ENCODE results near the gene TRIM33.
"Not testable (repeated sequence)": the region's sequence is repeated elsewhere in the genome, so short reads cannot be mapped to it uniquely, and the experiment has no call there.

TRIM33 gene

DNA sequence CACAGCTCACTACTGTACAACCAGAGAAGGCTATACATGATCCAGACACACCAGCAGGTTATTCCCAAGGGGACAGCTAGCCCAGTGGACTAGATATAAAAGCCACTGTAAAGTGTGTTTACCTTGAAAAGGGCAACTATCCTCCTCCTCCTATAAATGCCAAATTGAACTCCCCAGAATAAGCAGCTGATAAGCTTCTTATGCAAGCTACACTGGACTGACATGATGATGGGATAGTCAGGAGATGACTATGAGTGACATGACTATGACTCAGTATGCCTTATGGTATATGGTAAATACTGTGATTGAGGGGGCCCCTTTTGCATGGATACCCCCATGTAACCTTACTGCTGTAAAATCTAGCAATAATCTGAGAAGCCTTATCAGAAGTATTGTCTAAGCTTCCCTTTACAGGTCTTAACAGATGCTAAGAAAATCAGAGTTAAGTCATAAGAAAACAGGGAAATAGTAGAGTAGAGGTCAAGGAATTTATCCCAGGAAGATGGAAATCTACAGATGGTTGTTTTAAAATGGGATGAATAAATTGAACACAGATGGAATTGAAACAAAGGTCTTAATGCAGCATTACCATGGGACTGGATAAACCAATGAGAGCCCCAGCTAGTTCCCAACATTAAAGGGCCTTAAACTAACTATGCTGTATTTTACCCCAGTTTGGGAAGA lies 55.8 kb downstream of the TRIM33 start:
- Histone ChIP-seq H4K20me1 (0 out of 22 replicates have a peak, but pooled peaks cover 0 to 12% (median 0%) of the 10 kb centered on the region in 11 experiments), H3K4me2 (no peak overlapping the region), H3K9me3 (replicated peaks in 1 of 11) (peaks cover 20 to 35% (median 23%) of the 10 kb centered on the region in 11 experiments), H3K27ac (no peak overlapping the region), H3K27me3 (no peaks in the 10 kb centered on the region), H3K9ac (no peak overlapping the region), H3K36me3 (peaks cover 80 to 100% (median 98%) of the 10 kb centered on the region in 11 experiments), H3K4me3 (no peak overlapping the region), H3K4me1 (peaks cover 0 to 40% (median 0%) of the 10 kb centered on the region in 10 experiments; a peak in 6 of 20 replicates)
- no peak for TF ChIP-seq Cebpa-rat (IDR thresholded peaks at IDR 0.05)

DNA sequence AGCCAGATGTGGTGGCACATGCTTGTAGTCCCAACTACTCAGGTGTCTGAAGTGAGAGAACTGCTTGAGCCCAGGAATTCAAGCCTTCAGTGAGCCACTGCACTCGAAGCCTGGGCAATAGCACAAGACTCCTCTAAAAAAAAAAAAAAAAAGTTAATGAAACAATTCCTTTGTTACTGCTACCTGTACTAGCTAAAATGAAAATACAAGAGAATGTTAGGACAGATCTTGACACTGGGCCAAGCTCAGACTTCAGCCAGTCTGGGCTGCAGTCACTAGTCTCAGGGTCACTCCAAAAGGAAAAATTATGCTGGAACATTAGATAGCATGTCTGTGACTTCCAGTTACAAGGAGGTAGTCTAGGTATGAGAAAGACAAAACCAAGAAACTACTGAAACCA lies 56.5 kb downstream of the TRIM33 start:
- Histone ChIP-seq H3K36me3 (peaks cover 79 to 100% (median 98%) of the 10 kb centered on the region in 11 experiments), H3K9me3 (replicated peaks in 1 of 11) (peaks cover 13 to 28% (median 16%) of the 10 kb centered on the region in 11 experiments), H3K4me3 (no peak overlapping the region), H3K4me1 (peaks cover 0 to 35% (median 0%) of the 10 kb centered on the region in 10 experiments; a peak in 6 of 20 replicates), H3K27me3 (no peaks in the 10 kb centered on the region), H4K20me1 (peaks cover 0 to 12% (median 0%) of the 10 kb centered on the region in 11 experiments; a peak in 1 of 22 replicates), H3K4me2 (no peak overlapping the region), H3K27ac (no peak overlapping the region), H3K9ac (no peak overlapping the region)
- TF ChIP-seq Cebpa-rat (IDR thresholded peaks at IDR 0.05), result no peak

DNA sequence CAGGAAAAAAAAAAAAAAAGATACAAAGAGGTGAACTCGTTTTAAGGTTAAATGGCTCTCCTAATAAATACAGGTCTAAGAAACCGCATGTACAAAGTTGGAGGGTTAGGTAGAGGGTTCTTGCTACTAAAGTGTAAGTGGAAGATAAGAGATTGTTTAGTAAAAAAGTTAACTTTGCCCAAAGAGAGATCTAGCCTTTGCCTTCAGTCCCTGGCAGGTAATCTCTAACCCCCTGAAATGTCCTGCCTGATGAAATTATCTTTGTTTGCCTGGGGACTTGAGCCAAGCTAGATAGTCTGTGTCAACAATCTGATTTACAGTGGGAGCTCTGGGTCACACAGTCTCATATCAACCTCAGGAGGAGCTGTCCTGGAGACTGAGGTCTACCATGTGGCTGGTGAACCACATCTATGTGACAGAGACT lies 57.6 kb downstream of the TRIM33 start:
- Histone ChIP-seq H3K9ac (no peak overlapping the region), H3K4me1 (peaks cover 0 to 23% (median 0%) of the 10 kb centered on the region in 10 experiments; a peak in 6 of 20 replicates), H3K36me3 (peaks cover 77 to 100% (median 98%) of the 10 kb centered on the region in 11 experiments), H4K20me1 (peaks cover 0 to 12% (median 0%) of the 10 kb centered on the region in 11 experiments; a peak in 2 of 22 replicates), H3K9me3 (replicated peaks in 1 of 11) (peaks cover 1 to 17% (median 5%) of the 10 kb centered on the region in 11 experiments; a peak in 19 of 22 replicates), H3K27ac (no peak overlapping the region), H3K27me3 (no peaks in the 10 kb centered on the region), H3K4me3 (no peak overlapping the region), H3K4me2 (no peak overlapping the region)
- no peak for TF ChIP-seq Cebpa-rat (IDR thresholded peaks at IDR 0.05)

DNA sequence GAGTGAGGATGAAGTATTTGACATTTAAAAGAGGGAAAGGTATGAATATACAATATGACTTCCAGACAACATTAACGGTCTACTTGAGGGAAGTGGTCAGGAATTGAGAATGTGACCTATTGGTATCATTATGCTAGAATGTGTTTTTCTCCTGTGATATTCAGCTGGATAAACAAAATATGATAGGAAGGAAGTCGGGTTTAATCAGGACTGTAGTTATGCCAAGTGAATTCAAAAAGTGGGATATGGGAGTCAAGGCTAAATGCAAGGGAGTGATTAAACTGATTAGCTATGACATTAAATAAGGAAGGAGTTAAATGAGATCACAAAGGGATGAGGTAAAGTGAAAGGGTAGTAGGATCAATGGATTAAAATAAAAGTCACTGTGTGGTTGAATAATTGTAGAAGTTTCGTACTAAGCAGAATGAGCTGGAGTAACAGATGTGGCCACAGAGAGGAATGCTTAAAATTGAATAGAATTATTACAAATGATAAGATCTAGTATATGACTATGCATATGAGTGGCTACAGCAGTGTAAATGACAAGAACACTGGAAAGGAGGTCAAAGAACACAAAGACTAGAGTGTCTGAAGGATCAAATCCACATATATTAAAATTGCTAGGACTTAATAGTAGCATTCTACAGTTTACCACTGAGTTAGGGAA lies 62.5 kb downstream of the TRIM33 start:
- no peak overlapping the region for H3K4me2 ChIP-seq
- peaks cover 0 to 8% (median 0%) of the 10 kb centered on the region in 10 experiments; a peak in 3 of 20 replicates for H3K4me1 ChIP-seq
- H3K9me3 ChIP-seq (replicated peaks in 1 of 11), result 0 out of 22 replicates have a peak, but pooled peaks cover 0 to 6% (median 0%) of the 10 kb centered on the region in 11 experiments
- H3K9ac ChIP-seq, result no peak overlapping the region
- H3K4me3 ChIP-seq, result no peak overlapping the region
- peaks cover 70 to 100% (median 93%) of the 10 kb centered on the region in 11 experiments for H3K36me3 ChIP-seq
- no peaks in the 10 kb centered on the region for H3K27me3 ChIP-seq
- no peak overlapping the region for H3K27ac ChIP-seq
- H4K20me1 ChIP-seq, result peaks cover 0 to 12% (median 0%) of the 10 kb centered on the region in 11 experiments; a peak in 6 of 22 replicates
- no peak for TF ChIP-seq Cebpa-rat (IDR thresholded peaks at IDR 0.05)

DNA sequence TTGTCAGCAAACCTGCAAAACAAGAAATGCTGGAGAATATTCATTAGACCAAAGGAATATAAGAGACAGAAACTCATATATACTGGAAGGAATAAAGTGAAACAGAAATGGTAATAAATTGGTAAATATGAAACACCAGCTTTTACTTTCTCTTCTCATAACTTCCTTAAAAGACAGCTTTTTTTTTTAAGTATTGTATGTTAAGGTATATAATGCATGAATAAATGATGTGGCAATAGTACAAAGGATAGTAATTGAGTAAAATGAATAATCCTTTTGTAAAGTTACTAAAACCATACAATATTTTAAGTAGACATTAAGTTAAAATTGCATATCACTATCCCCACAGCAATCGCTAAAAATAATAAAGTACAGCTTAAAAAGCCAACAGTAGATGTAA lies 64.8 kb downstream of the TRIM33 start:
- TF ChIP-seq Cebpa-rat (IDR thresholded peaks at IDR 0.05), result no peak
- no peak overlapping the region for H3K9ac ChIP-seq
- no peak overlapping the region for H3K4me3 ChIP-seq
- H3K27ac ChIP-seq, result no peak overlapping the region
- no peak overlapping the region for H3K4me2 ChIP-seq
- peaks cover 0 to 9% (median 0%) of the 10 kb centered on the region in 10 experiments; a peak in 4 of 20 replicates for H3K4me1 ChIP-seq
- peaks cover 0 to 12% (median 0%) of the 10 kb centered on the region in 11 experiments; a peak in 6 of 22 replicates for H4K20me1 ChIP-seq
- peaks cover 0 to 6% (median 0%) of the 10 kb centered on the region in 11 experiments; a peak in 1 of 22 replicates for H3K9me3 ChIP-seq (replicated peaks in 1 of 11)
- no peaks in the 10 kb centered on the region for H3K27me3 ChIP-seq
- H3K36me3 ChIP-seq, result peaks cover 68 to 100% (median 94%) of the 10 kb centered on the region in 11 experiments

DNA sequence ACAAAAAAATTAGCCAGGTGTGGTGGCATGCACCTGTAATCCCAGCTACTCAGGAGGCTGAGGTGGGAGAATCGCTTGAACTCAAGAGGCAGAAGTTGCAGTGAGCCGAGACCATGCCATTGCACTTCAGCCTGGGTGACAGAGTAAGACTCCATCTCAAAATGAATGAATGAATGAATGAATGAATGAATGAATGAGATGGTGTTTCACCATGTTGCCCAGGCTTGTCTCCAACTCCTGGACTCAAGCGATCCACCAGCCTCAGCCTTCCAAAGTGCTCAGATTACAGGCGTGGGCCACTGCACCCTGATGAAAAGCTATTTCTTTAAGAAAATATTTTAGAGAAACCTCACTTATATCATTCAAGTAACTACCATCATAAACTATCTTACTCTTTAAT lies 67.8 kb downstream of the TRIM33 start:
- Histone ChIP-seq H4K20me1 (peaks cover 0 to 12% (median 0%) of the 10 kb centered on the region in 11 experiments; a peak in 7 of 22 replicates), H3K4me1 (peaks cover 0 to 28% (median 0%) of the 10 kb centered on the region in 10 experiments; a peak in 5 of 20 replicates), H3K36me3 (peaks cover 62 to 100% (median 90%) of the 10 kb centered on the region in 11 experiments), H3K9me3 (replicated peaks in 1 of 11) (peaks cover 0 to 16% (median 0%) of the 10 kb centered on the region in 11 experiments; a peak in 4 of 22 replicates)
- not testable (repeated sequence) for H3K4me3 ChIP-seq, H3K27me3 ChIP-seq, H3K27ac ChIP-seq, H3K9ac ChIP-seq, H3K4me2 ChIP-seq

DNA sequence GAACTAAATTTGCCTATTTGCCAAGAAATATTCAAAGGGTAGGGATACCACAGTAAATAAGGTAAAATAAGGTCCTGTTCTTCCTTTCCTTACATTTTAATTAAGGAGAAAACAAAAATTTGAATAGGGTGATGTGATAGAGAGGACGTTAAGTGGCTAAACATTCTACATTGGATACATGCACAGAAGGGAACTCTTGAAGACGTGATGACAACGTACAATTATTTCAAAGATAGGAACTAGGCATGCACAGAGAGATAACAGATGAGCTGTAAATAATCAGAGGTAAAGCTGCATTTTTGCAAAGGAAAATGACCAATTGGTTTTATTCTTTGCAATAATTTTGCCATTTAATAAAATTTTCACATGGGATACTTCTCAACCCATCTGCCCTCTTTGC lies 69.7 kb downstream of the TRIM33 start:
- Histone ChIP-seq H3K9me3 (replicated peaks in 1 of 11) (peaks cover 0 to 16% (median 0%) of the 10 kb centered on the region in 11 experiments; a peak in 4 of 22 replicates), H3K27ac (no peak overlapping the region), H3K36me3 (peaks cover 54 to 98% (median 80%) of the 10 kb centered on the region in 11 experiments), H3K4me1 (peaks cover 0 to 28% (median 0%) of the 10 kb centered on the region in 10 experiments; a peak in 5 of 20 replicates), H4K20me1 (peaks cover 0 to 14% (median 0%) of the 10 kb centered on the region in 11 experiments; a peak in 5 of 22 replicates), H3K4me3 (no peak overlapping the region), H3K4me2 (peak overlapping the region in 1 of 11 experiments; percentile 53; a peak in 1 of 22 replicates), H3K9ac (no peak overlapping the region), H3K27me3 (no peaks in the 10 kb centered on the region)
- no peak for TF ChIP-seq Cebpa-rat (IDR thresholded peaks at IDR 0.05)

DNA sequence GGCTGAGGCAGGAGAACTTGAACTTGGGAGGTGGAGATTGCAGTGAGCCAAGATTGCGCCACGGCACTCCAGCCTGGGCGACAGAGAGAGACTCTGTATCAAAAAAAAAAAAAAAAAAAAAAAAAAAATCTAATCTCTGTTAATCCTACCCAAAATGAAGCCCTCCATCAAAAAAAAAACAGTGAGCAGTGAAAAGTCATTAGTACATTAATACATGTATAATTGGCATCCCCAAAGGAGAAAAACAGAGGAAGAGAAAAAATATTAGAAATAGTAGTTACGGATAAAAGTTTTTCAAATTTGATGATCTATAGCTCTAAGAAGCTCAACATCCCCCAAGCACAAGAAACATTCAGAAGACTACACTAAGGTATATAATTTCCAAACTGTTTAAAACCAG lies 71.6 kb downstream of the TRIM33 start:
- H3K27ac ChIP-seq, result no peak overlapping the region
- H3K4me3 ChIP-seq, result no peak overlapping the region
- peaks cover 0 to 12% (median 0%) of the 10 kb centered on the region in 11 experiments; a peak in 4 of 22 replicates for H3K9me3 ChIP-seq (replicated peaks in 1 of 11)
- no peak overlapping the region for H3K9ac ChIP-seq
- peaks cover 40 to 97% (median 71%) of the 10 kb centered on the region in 11 experiments for H3K36me3 ChIP-seq
- no peaks in the 10 kb centered on the region for H3K27me3 ChIP-seq
- no peak for TF ChIP-seq Cebpa-rat (IDR thresholded peaks at IDR 0.05)
- peaks cover 0 to 20% (median 0%) of the 10 kb centered on the region in 10 experiments; a peak in 5 of 20 replicates for H3K4me1 ChIP-seq
- H4K20me1 ChIP-seq, result peaks cover 0 to 25% (median 0%) of the 10 kb centered on the region in 11 experiments; a peak in 7 of 22 replicates
- no peak overlapping the region for H3K4me2 ChIP-seq
